Nephron progenitor cell (in vitro differentiated cells): ENCODE results near the gene WDPCP.
"Not testable (repeated sequence)": the region's sequence is repeated elsewhere in the genome, so short reads cannot be mapped to it uniquely, and the experiment has no call there.

ENCODE experiments used
- DNase-seq: peaks from one replicate; pipeline ENCODE4 v3.0.0; 2021
- H3K27ac Mint-ChIP-seq: 2 replicates; pipeline ENCODE4 v1.8.0; 2021; ENCODE audit warnings: mild to moderate bottlenecking, moderate library complexity, mixed read lengths
- H3K27me3 Mint-ChIP-seq: 2 replicates; pipeline ENCODE4 v1.8.0; 2021; ENCODE audit warnings: mild to moderate bottlenecking, low read depth, mixed read lengths; ENCODE audit not compliant: poor library complexity
- H3K36me3 Mint-ChIP-seq: 2 replicates; pipeline ENCODE4 v1.8.0; 2021; ENCODE audit warnings: low read depth, mixed read lengths
- H3K4me1 Mint-ChIP-seq: 2 replicates; pipeline ENCODE4 v1.8.0; 2021; ENCODE audit warnings: mixed read lengths
- H3K4me3 Mint-ChIP-seq: 2 replicates; pipeline ENCODE4 v1.8.0; 2021; ENCODE audit warnings: mild to moderate bottlenecking, moderate library complexity, mixed read lengths
- H3K9me3 Mint-ChIP-seq: 2 replicates; pipeline ENCODE4 v1.8.0; 2021; ENCODE audit warnings: mild to moderate bottlenecking, moderate library complexity, mixed read lengths
- TF ChIP-seq, protein P1 (sequence below): fragments of 200-600 bp; sonication (generic); IDR thresholded peaks from 2 replicates; pipeline ENCODE4 v1.5.0; 2021; ENCODE audit warnings: antibody characterized with exemption

The WDPCP gene

DNA sequence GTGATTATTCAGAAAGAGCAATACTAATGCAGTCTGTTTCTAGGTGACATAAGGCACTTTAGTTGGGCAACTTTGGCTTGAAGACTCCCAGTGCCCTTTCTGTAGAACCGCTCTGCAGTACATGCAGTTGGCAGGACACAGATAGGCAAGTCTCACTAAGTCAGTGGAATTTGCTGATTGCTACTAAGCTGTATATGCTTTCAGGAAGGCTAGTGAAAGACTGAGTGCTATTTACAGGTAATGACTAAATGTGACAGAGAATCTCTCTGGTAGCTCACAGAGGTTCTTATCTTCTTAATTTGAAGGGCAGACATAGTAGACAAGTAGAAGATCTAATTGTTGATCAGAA is 243.0 kb downstream of the WDPCP start:
- Mint-ChIP-seq H3K27ac (no peak overlapping the region), H3K27me3 (peaks cover 2% of the 10 kb centered on the region), H3K36me3 (peaks cover 20% of the 10 kb centered on the region), H3K4me1 (no peaks in the 10 kb centered on the region), H3K4me3 (no peak overlapping the region), H3K9me3 (peaks cover 21% of the 10 kb centered on the region)
- no peak for DNase-seq
- TF ChIP-seq, protein P1, sequence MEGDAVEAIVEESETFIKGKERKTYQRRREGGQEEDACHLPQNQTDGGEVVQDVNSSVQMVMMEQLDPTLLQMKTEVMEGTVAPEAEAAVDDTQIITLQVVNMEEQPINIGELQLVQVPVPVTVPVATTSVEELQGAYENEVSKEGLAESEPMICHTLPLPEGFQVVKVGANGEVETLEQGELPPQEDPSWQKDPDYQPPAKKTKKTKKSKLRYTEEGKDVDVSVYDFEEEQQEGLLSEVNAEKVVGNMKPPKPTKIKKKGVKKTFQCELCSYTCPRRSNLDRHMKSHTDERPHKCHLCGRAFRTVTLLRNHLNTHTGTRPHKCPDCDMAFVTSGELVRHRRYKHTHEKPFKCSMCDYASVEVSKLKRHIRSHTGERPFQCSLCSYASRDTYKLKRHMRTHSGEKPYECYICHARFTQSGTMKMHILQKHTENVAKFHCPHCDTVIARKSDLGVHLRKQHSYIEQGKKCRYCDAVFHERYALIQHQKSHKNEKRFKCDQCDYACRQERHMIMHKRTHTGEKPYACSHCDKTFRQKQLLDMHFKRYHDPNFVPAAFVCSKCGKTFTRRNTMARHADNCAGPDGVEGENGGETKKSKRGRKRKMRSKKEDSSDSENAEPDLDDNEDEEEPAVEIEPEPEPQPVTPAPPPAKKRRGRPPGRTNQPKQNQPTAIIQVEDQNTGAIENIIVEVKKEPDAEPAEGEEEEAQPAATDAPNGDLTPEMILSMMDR, result no peak

DNA sequence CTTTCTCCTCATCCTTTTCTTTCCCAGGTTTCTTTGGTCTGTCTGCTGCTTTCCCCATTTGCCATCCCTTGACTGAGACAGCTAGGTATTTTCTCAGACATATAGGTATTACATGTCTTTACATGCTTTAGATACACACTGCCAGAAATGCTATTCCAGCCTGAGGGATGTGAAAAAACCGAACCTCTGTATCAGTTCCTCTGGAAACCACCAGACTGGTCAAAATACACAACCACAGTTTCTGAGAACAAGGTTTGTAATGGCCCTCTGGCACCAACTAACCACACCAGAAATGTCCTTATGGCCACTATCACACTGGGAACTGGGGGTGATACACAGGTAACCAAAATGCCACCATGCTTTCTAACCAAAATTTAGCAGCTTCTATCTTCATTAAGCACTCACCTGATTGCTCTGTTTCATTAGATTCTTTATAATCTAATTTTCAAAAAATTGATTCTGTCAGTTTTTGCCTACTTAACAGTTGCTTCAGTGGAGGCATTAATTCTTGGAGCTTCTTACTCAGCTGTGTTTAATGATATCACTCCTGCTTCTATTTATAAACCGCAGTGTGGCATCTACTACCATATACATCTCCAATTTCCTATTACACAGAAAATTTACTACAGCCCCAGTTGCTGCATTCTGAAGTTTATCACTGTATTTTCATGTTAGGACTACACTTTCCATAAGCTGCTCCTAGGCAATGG is 243.5 kb downstream of the WDPCP start:
- H3K27me3 Mint-ChIP-seq, result peaks cover 2% of the 10 kb centered on the region

DNA sequence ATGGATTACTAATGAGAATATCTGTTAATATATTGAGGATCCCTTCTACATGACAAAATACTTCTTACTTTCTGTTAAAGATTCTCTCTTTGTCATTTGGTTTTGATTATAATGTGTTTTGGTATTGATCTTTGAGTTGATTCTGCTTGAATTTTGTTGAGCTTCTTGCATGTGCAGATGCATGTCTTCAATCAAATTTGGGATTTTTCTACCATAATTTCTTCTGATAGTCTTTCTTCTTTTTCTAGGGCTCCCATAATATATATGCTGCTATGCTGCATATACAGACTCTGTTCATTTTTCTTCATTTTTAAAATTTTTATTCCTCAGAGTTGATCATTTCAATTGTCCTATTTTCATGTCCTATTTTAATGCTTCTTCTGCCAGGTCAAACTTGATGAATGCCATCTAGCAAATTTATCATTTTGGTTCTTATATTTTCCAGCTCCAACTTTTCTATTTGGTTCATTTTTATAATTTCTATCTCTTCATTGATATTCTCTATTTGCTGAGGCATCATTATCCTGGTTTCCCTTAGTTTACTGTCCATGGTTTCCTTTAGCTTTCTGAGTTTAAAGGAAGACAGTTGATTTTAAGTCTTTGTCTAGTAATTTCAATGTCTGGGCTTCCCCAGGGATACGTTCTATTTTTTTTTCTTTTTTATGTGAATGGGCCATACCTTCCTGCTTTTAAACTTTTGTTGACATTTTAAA is 244.7 kb downstream of the WDPCP start:
- H3K9me3 Mint-ChIP-seq, result peaks cover 21% of the 10 kb centered on the region
- no peak overlapping the region for H3K4me3 Mint-ChIP-seq
- DNase-seq, result no peak
- H3K36me3 Mint-ChIP-seq, result peaks cover 20% of the 10 kb centered on the region
- H3K27ac Mint-ChIP-seq, result no peak overlapping the region
- H3K27me3 Mint-ChIP-seq, result peaks cover 4% of the 10 kb centered on the region
- TF ChIP-seq, protein P1, result no peak
- no peaks in the 10 kb centered on the region for H3K4me1 Mint-ChIP-seq

More for the DNA sequence above, 243.5 kb downstream of the WDPCP start:
- Mint-ChIP-seq H3K36me3 (peaks cover 20% of the 10 kb centered on the region), H3K4me1 (no peaks in the 10 kb centered on the region), H3K9me3 (peaks cover 21% of the 10 kb centered on the region), H3K27ac (no peak overlapping the region), H3K4me3 (no peak overlapping the region)
- no peak for DNase-seq
- TF ChIP-seq, protein P1, result no peak

DNA sequence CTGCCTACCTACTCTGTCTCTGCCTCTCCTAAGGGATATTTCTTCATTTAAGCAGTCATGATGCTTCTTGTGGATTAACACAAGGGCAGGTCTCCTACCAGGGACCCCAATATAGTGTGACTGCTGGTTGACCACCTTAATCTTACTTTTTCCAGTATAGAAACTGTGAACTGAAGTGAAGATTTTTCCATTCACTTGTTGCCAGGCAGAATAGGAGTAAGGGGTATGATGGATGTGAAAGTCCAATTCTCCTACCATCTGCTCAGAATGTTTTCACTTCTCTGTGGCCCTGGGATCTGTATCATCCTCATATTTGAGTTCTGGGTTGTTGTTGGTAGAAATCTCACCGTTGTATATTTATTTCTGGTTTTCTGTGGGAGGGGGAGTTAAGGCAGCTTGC is 247.8 kb downstream of the WDPCP start:
- TF ChIP-seq, protein P1, result no peak
- Mint-ChIP-seq H3K36me3 (peaks cover 20% of the 10 kb centered on the region), H3K4me1 (no peaks in the 10 kb centered on the region), H3K27me3 (peaks cover 3% of the 10 kb centered on the region), H3K9me3 (peaks cover 24% of the 10 kb centered on the region), H3K4me3 (no peak overlapping the region), H3K27ac (no peak overlapping the region)
- DNase-seq, result no peak

DNA sequence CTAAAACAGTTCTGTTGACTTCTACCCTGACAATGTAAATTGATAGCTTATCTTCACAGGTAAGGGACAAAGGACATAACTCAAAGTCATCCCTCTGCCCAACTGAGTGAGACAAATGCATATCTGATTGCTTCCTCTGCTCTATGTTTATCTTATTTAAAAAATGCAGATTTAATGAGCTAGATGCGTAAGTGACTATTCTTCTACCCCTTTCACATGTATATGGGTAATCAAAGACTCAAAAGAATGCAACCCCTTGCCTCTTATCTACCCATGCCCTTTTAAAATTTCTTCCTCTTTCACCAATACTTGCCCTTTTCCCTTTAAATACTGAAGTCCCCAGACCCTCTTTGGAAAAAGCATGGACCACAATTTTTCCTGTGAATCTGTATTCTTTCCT is 253.4 kb downstream of the WDPCP start:
- Mint-ChIP-seq H3K4me1 (no peaks in the 10 kb centered on the region), H3K27ac (no peak overlapping the region), H3K27me3 (peaks cover 3% of the 10 kb centered on the region), H3K36me3 (no peaks in the 10 kb centered on the region), H3K9me3 (peaks cover 3% of the 10 kb centered on the region), H3K4me3 (no peak overlapping the region)
- TF ChIP-seq, protein P1, result no peak
- no peak for DNase-seq

DNA sequence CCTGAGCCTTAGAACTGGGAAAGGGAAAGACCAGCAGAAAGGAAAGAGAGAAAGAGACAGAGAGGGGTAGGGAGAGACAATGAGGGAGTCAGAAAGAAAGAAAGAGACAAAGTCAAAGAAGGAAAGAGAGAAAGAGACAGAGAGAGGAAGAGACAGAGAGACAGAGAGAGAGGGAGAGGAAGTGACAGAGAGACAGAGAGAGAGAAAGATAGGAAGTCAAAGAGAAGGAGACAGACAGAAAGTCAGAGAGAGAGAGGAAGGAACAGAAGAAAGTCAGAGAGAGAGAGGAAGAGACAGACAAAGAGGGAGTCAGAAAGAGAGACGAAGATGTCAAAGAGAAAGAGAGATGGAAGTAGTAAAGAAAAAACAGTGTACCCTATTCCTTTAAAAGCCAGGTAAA is 261.8 kb downstream of the WDPCP start:
- TF ChIP-seq, protein P1, result no peak
- no peaks in the 10 kb centered on the region for H3K27me3 Mint-ChIP-seq
- H3K9me3 Mint-ChIP-seq, result peaks cover 18% of the 10 kb centered on the region

DNA sequence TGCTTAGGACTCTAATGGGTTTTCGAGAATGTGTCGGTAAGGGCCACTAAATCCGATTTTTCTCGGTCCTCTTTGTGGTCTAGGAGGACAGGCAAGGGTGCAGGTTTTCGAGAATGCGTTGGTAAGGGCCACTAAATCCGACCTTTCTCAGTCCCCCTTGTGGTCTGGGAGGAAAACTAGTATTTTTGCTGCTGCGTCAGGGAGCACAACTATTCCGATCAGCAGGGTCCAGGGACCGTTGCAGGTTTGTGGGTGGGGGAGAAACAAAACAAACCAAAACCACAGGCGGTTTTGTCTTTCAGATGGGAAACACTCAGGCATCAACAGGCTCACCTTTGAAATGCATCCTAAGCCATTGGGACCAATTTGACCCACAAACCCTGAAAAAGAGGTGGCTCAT is 264.6 kb downstream of the WDPCP start:
- H3K9me3 Mint-ChIP-seq, DNase-seq, H3K27me3 Mint-ChIP-seq, H3K27ac Mint-ChIP-seq, H3K4me1 Mint-ChIP-seq, H3K4me3 Mint-ChIP-seq: not testable (repeated sequence)
- peaks cover 11% of the 10 kb centered on the region for H3K36me3 Mint-ChIP-seq

More for the DNA sequence above, 261.8 kb downstream of the WDPCP start:
- Mint-ChIP-seq H3K4me3 (no peak overlapping the region), H3K36me3 (peaks cover 12% of the 10 kb centered on the region), H3K4me1 (no peaks in the 10 kb centered on the region), H3K27ac (no peak overlapping the region)
- no peak for DNase-seq

DNA sequence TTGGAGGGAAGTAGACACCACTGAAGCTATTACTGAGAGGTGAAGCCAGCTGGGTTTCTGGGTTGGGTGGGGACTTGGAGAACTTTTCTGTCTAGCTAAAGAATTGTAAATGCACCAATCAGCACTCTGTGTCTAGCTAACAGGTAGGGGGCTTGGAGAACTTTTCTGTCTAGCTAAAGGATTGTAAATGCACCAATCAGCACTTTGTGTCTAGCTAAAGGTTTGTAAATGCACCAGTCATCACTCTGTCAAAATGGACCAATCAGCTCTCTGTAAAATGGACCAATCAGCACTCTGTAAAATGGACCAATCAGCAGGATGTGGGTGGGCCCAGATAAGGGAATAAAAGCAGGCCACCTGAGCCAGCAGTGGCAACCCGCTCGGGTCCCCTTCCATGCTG is 266.3 kb downstream of the WDPCP start:
- not testable (repeated sequence) for H3K4me1 Mint-ChIP-seq, H3K9me3 Mint-ChIP-seq, H3K4me3 Mint-ChIP-seq, H3K27ac Mint-ChIP-seq, H3K27me3 Mint-ChIP-seq, DNase-seq, H3K36me3 Mint-ChIP-seq
